ENCODE measurements around the gene SLIT3.

SLIT3 gene

GRCh38 chr5:169288066-169288930 is 12.6 kb downstream of the SLIT3 start:
- H3K27me3 ChIP-seq (ENCODE audit: control insufficient read depth in 1 of 2, insufficient read depth in 2 of 2, low read length in 2 of 2), result no peaks in the 10 kb centered on the region
- H3K4me3 ChIP-seq (ENCODE audit: low read depth in 1 of 2, low read length in 2 of 2), result no peak overlapping the region
- no peak overlapping the region for H3K27ac ChIP-seq (ENCODE audit: low read depth, low read length)
- no peak overlapping the region for H3K9ac ChIP-seq (ENCODE audit: low read depth in 1 of 2, low read length in 2 of 2)
- no peaks in the 10 kb centered on the region for H3K36me3 ChIP-seq (ENCODE audit: control insufficient read depth in 1 of 2, insufficient read depth in 2 of 2, low read length in 2 of 2)
- H3K4me1 ChIP-seq (ENCODE audit: control insufficient read depth in 1 of 2, insufficient read depth in 2 of 2, low read length in 2 of 2), result no peaks in the 10 kb centered on the region
- peaks cover 0 to 4% of the 10 kb centered on the region in 2 donors for H3K9me3 ChIP-seq (ENCODE audit: control insufficient read depth in 1 of 2, low read length in 2 of 2)

DNA sequence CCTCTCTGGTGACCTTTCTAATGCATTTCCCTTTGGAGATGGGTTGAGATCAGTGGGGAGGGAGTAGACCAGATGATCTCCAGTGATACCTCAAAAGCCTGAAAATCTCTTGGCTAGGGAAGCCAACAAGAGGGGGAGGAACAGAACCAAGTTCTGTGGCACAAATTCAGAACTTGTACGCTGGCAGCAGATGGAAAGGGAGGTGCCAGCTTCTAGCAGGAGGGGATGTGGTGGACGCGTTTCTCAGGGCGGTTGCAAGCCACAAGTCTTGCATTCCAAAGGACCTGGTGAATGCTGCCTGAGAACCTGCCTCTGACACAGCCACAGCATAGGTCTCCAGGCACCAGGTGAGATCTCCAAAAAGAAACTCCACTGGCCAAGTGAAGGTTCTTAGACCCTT is 13.4 kb downstream of the SLIT3 start:
- Histone ChIP-seq H3K4me3 (ENCODE audit: low read depth in 1 of 2, low read length in 2 of 2) (no peak overlapping the region), H3K9ac (ENCODE audit: low read depth in 1 of 2, low read length in 2 of 2) (no peak overlapping the region), H3K36me3 (ENCODE audit: control insufficient read depth in 1 of 2, insufficient read depth in 2 of 2, low read length in 2 of 2) (no peaks in the 10 kb centered on the region), H3K4me1 (ENCODE audit: control insufficient read depth in 1 of 2, insufficient read depth in 2 of 2, low read length in 2 of 2) (no peaks in the 10 kb centered on the region), H3K27me3 (ENCODE audit: control insufficient read depth in 1 of 2, insufficient read depth in 2 of 2, low read length in 2 of 2) (no peaks in the 10 kb centered on the region), H3K27ac (ENCODE audit: low read depth, low read length) (no peak overlapping the region), H3K9me3 (ENCODE audit: control insufficient read depth in 1 of 2, low read length in 2 of 2) (peaks cover 0 to 4% of the 10 kb centered on the region in 2 donors)

DNA sequence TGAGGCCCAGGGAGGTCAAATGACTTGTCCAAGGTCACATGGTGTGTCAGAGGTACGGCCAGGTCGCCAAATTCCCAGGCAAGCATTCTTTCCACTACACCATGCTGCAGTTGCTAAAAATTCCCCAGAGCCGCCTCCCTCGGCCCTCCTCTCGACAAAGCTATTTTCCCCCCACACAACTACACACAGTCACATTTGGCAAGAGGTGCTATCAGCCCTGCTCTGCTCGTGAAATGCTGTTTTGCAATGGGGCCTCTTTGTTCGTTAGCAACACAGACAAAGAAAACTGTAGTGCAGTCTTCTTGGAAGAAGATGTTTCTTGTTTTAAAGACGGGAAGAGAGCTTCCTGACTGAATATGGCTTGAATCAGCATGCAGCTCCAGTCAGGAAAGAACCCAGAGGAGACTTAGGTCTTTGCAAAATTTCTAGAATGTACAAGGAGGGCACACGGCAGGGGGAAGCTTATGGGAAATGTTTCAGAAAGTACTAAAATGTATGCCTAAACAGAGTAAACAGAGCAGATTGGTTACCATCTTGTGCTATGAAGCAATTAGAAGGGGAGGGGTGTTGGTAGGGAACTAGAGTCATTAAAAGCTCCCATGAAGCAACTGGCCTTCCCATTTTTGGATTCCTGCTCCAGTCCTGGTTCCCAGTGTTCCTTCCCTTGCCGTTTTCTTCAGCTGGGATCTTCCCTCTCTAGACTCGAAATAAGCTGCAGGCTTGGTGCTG is 14.2 kb downstream of the SLIT3 start:
- H3K9me3 ChIP-seq (ENCODE audit: control insufficient read depth in 1 of 2, low read length in 2 of 2), result peaks cover 0 to 4% of the 10 kb centered on the region in 2 donors

DNA sequence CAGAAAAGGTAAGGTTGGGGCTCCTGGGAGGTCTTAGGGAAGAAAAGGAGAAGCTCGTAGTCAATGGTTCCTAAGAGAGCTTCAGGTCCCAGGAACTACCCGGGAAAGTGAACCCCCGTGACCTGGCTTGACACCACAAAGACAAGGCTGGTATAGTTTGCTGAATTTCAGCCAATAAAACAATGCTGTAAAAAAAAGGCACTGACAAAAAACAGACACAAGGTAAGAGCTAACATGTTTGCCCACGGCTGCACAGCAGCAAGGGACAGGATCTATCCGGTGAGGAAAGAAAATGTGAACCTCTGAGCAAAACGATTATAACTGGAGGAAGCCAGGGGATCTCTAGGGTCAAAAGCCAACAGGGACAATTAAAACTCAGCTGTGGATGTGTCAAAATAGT is 17.1 kb downstream of the SLIT3 start:
- Histone ChIP-seq H3K36me3 (ENCODE audit: control insufficient read depth in 1 of 2, insufficient read depth in 2 of 2, low read length in 2 of 2) (no peaks in the 10 kb centered on the region), H3K27me3 (ENCODE audit: control insufficient read depth in 1 of 2, insufficient read depth in 2 of 2, low read length in 2 of 2) (no peaks in the 10 kb centered on the region), H3K4me1 (ENCODE audit: control insufficient read depth in 1 of 2, insufficient read depth in 2 of 2, low read length in 2 of 2) (no peaks in the 10 kb centered on the region), H3K9ac (ENCODE audit: low read depth in 1 of 2, low read length in 2 of 2) (no peak overlapping the region), H3K9me3 (ENCODE audit: control insufficient read depth in 1 of 2, low read length in 2 of 2) (peaks cover 0 to 4% of the 10 kb centered on the region in 2 donors), H3K4me3 (ENCODE audit: low read depth in 1 of 2, low read length in 2 of 2) (no peak overlapping the region), H3K27ac (ENCODE audit: low read depth, low read length) (no peak overlapping the region)

More for the DNA sequence above, 14.2 kb downstream of the SLIT3 start:
- Histone ChIP-seq H3K27me3 (ENCODE audit: control insufficient read depth in 1 of 2, insufficient read depth in 2 of 2, low read length in 2 of 2) (no peaks in the 10 kb centered on the region), H3K4me3 (ENCODE audit: low read depth in 1 of 2, low read length in 2 of 2) (no peak overlapping the region), H3K9ac (ENCODE audit: low read depth in 1 of 2, low read length in 2 of 2) (no peak overlapping the region), H3K36me3 (ENCODE audit: control insufficient read depth in 1 of 2, insufficient read depth in 2 of 2, low read length in 2 of 2) (no peaks in the 10 kb centered on the region), H3K4me1 (ENCODE audit: control insufficient read depth in 1 of 2, insufficient read depth in 2 of 2, low read length in 2 of 2) (no peaks in the 10 kb centered on the region), H3K27ac (ENCODE audit: low read depth, low read length) (no peak overlapping the region)

- Histone ChIP-seq H3K27me3 (ENCODE audit: control insufficient read depth in 1 of 2, insufficient read depth in 2 of 2, low read length in 2 of 2) (no peaks in the 10 kb centered on the region), H3K4me1 (ENCODE audit: control insufficient read depth in 1 of 2, insufficient read depth in 2 of 2, low read length in 2 of 2) (no peaks in the 10 kb centered on the region), H3K36me3 (ENCODE audit: control insufficient read depth in 1 of 2, insufficient read depth in 2 of 2, low read length in 2 of 2) (no peaks in the 10 kb centered on the region), H3K9ac (ENCODE audit: low read depth in 1 of 2, low read length in 2 of 2) (no peak overlapping the region), H3K27ac (ENCODE audit: low read depth, low read length) (no peak overlapping the region), H3K9me3 (ENCODE audit: control insufficient read depth in 1 of 2, low read length in 2 of 2) (peaks cover 0 to 4% of the 10 kb centered on the region in 2 donors), H3K4me3 (ENCODE audit: low read depth in 1 of 2, low read length in 2 of 2) (no peak overlapping the region)
Observed at GRCh38 chr5:169281625-169282024, 19.3 kb downstream of the SLIT3 start.

DNA sequence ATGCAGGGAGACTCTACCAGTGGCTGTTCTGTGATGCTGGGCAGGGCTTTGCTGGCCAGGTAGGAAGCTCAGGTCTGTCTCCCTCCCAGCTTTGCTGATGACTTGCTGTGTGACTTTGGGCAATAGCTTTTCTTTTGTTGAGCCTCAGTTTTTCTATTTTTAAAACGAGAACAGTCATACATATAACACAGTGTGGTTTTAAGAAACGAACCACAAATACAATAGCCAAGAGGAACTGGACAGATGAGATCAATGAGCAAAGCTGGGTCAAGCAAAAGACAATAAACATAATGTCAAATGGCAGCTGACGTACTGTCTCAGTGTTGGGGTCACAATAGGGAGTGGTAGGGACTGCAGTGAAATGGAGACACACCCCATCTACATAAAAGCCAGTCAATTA is 20.2 kb downstream of the SLIT3 start:
- H3K27ac ChIP-seq (ENCODE audit: low read depth, low read length), result no peak overlapping the region
- peaks cover 0 to 4% of the 10 kb centered on the region in 2 donors for H3K9me3 ChIP-seq (ENCODE audit: control insufficient read depth in 1 of 2, low read length in 2 of 2)
- no peaks in the 10 kb centered on the region for H3K36me3 ChIP-seq (ENCODE audit: control insufficient read depth in 1 of 2, insufficient read depth in 2 of 2, low read length in 2 of 2)
- H3K27me3 ChIP-seq (ENCODE audit: control insufficient read depth in 1 of 2, insufficient read depth in 2 of 2, low read length in 2 of 2), result no peaks in the 10 kb centered on the region
- H3K4me3 ChIP-seq (ENCODE audit: low read depth in 1 of 2, low read length in 2 of 2), result no peak overlapping the region
- H3K4me1 ChIP-seq (ENCODE audit: control insufficient read depth in 1 of 2, insufficient read depth in 2 of 2, low read length in 2 of 2), result no peaks in the 10 kb centered on the region
- no peak overlapping the region for H3K9ac ChIP-seq (ENCODE audit: low read depth in 1 of 2, low read length in 2 of 2)

DNA sequence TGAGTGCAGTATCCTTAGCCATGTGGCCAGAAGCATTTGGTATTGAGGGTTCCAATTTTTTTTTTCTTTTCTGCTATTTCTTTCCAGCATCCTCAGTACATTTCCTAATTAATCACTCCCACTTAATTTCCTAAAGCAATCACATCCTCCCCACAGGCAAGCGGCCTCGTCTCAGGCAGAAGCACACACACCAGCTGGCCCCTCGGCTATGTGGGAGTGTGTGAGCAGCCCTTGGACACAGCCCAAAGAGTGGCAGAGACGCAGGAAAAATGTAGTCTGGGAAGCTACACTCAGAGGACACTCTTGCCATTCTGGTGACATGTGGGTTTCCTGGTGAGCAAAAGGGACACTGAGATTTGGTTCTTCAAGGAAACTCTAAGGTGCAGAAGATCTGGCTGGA is 20.7 kb downstream of the SLIT3 start:
- no peak overlapping the region for H3K9ac ChIP-seq (ENCODE audit: low read depth in 1 of 2, low read length in 2 of 2)
- H3K27ac ChIP-seq (ENCODE audit: low read depth, low read length), result no peak overlapping the region
- H3K36me3 ChIP-seq (ENCODE audit: control insufficient read depth in 1 of 2, insufficient read depth in 2 of 2, low read length in 2 of 2), result no peaks in the 10 kb centered on the region
- H3K27me3 ChIP-seq (ENCODE audit: control insufficient read depth in 1 of 2, insufficient read depth in 2 of 2, low read length in 2 of 2), result no peaks in the 10 kb centered on the region
- H3K9me3 ChIP-seq (ENCODE audit: control insufficient read depth in 1 of 2, low read length in 2 of 2), result no peaks in the 10 kb centered on the region
- H3K4me1 ChIP-seq (ENCODE audit: control insufficient read depth in 1 of 2, insufficient read depth in 2 of 2, low read length in 2 of 2), result no peaks in the 10 kb centered on the region
- H3K4me3 ChIP-seq (ENCODE audit: low read depth in 1 of 2, low read length in 2 of 2), result no peak overlapping the region

DNA sequence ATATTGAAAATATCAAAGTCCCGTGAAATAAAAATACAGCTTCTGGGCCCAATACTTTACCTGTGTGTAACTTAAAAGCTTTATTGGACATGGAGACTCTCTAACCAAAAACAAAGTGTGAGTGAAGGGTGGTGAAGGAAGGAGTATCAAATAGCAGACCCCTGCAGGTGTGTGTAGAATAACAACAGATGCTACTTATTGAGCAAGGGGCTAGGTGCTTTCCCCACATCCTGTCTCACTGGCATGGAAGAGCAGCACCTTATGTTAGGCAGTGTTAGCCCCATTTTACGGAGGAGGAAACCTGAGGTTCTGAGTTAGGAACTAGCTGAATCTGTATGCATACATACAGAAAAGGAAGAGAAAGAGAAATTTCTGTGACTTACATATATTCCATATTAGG is 21.8 kb downstream of the SLIT3 start:
- no peaks in the 10 kb centered on the region for H3K27me3 ChIP-seq (ENCODE audit: control insufficient read depth in 1 of 2, insufficient read depth in 2 of 2, low read length in 2 of 2)
- no peak overlapping the region for H3K9ac ChIP-seq (ENCODE audit: low read depth in 1 of 2, low read length in 2 of 2)
- no peaks in the 10 kb centered on the region for H3K4me1 ChIP-seq (ENCODE audit: control insufficient read depth in 1 of 2, insufficient read depth in 2 of 2, low read length in 2 of 2)
- H3K9me3 ChIP-seq (ENCODE audit: control insufficient read depth in 1 of 2, low read length in 2 of 2), result no peaks in the 10 kb centered on the region
- H3K27ac ChIP-seq (ENCODE audit: low read depth, low read length), result no peak overlapping the region
- no peak overlapping the region for H3K4me3 ChIP-seq (ENCODE audit: low read depth in 1 of 2, low read length in 2 of 2)
- no peaks in the 10 kb centered on the region for H3K36me3 ChIP-seq (ENCODE audit: control insufficient read depth in 1 of 2, insufficient read depth in 2 of 2, low read length in 2 of 2)

- Histone ChIP-seq H3K27me3 (ENCODE audit: control insufficient read depth in 1 of 2, insufficient read depth in 2 of 2, low read length in 2 of 2) (no peaks in the 10 kb centered on the region), H3K36me3 (ENCODE audit: control insufficient read depth in 1 of 2, insufficient read depth in 2 of 2, low read length in 2 of 2) (no peaks in the 10 kb centered on the region), H3K9me3 (ENCODE audit: control insufficient read depth in 1 of 2, low read length in 2 of 2) (no peaks in the 10 kb centered on the region), H3K9ac (ENCODE audit: low read depth in 1 of 2, low read length in 2 of 2) (no peak overlapping the region), H3K4me1 (ENCODE audit: control insufficient read depth in 1 of 2, insufficient read depth in 2 of 2, low read length in 2 of 2) (no peaks in the 10 kb centered on the region), H3K4me3 (ENCODE audit: low read depth in 1 of 2, low read length in 2 of 2) (no peak overlapping the region), H3K27ac (ENCODE audit: low read depth, low read length) (no peak overlapping the region)
Observed at GRCh38 chr5:169273881-169274280, 27.1 kb downstream of the SLIT3 start.

GRCh38 chr5:169273451-169273850 is 27.5 kb downstream of the SLIT3 start:
- Histone ChIP-seq H3K9ac (ENCODE audit: low read depth in 1 of 2, low read length in 2 of 2) (no peak overlapping the region), H3K9me3 (ENCODE audit: control insufficient read depth in 1 of 2, low read length in 2 of 2) (no peaks in the 10 kb centered on the region), H3K27ac (ENCODE audit: low read depth, low read length) (no peak overlapping the region), H3K27me3 (ENCODE audit: control insufficient read depth in 1 of 2, insufficient read depth in 2 of 2, low read length in 2 of 2) (no peaks in the 10 kb centered on the region), H3K4me1 (ENCODE audit: control insufficient read depth in 1 of 2, insufficient read depth in 2 of 2, low read length in 2 of 2) (no peaks in the 10 kb centered on the region), H3K4me3 (ENCODE audit: low read depth in 1 of 2, low read length in 2 of 2) (no peak overlapping the region), H3K36me3 (ENCODE audit: control insufficient read depth in 1 of 2, insufficient read depth in 2 of 2, low read length in 2 of 2) (no peaks in the 10 kb centered on the region)
